Measurements from ENCODE around the gene LRRIQ3. TPM values are rescaled to one million over a fixed set of nuclear protein-coding genes. Genes with fewer than 3 reads are reported as not detected.

Gene LRRIQ3
- total and polyA plus RNA-seq, 10 of the 15 experiments (the other 5 are each of a cell fraction or from before 2014, with no cell fraction given): 1.1 to 5.1 (median 2.7) TPM

DNA sequence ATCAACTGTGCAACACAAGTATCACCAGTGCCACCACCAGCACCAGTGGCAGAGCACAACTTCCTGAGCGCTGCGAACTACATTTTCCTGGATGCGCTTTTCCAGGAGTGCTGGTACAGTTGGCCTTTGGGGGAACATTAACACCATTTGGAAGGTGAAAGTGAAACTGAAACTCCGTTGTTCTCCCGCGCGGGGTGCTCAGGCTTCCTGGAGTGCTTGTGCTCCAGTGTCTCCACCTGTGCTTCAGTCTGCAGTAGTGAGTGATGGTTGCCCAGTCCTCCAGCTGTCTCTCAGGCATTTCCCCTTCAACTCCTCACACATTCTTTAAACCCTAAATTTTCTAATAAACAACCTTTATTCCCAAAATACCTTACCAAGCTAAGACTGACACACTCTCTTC is 187.8 kb downstream of the LRRIQ3 start:
- no peak for DNase-seq (ENCODE audit: low read depth, low spot score)
- ChIA-PET RAD21 (ENCODE audit: unreplicated experiment) (no interaction called here), SMC1A (ENCODE audit: uncharacterized antibody, unreplicated experiment) (interaction anchor here (1.2 to 2.4 kb wide), 4 partner anchors 10 to 24 kb away, joined by 3 to 5 read pairs (median 4); no protein-coding TSS in a partner anchor), POLR2A (no interaction called here), CTCF (interaction anchor here (1.2 kb wide), 1 partner anchor 25 kb away, joined by 3 read pairs; no protein-coding TSS in a partner anchor)
- FAIRE-seq: no peak
- H4K20me1 ChIP-seq (ENCODE audit: control insufficient read depth, insufficient read depth): no peaks in the 10 kb centered on the region
- 47% methylated on average over 7 of the region's 7 CpGs for WGBS (ENCODE audit: insufficient coverage, insufficient replicate concordance, low lambda C conversion rate, missing lambda C conversion rate)
- in situ Hi-C loops (cut with MboI) (no loop called here), intact Hi-C loops (cut with micrococcal nuclease; ENCODE audit: unreplicated experiment) (no loop called here)
- TF ChIP-seq, protein P1, sequence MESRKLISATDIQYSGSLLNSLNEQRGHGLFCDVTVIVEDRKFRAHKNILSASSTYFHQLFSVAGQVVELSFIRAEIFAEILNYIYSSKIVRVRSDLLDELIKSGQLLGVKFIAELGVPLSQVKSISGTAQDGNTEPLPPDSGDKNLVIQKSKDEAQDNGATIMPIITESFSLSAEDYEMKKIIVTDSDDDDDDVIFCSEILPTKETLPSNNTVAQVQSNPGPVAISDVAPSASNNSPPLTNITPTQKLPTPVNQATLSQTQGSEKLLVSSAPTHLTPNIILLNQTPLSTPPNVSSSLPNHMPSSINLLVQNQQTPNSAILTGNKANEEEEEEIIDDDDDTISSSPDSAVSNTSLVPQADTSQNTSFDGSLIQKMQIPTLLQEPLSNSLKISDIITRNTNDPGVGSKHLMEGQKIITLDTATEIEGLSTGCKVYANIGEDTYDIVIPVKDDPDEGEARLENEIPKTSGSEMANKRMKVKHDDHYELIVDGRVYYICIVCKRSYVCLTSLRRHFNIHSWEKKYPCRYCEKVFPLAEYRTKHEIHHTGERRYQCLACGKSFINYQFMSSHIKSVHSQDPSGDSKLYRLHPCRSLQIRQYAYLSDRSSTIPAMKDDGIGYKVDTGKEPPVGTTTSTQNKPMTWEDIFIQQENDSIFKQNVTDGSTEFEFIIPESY (IDR thresholded peaks at IDR 0.05): no peak
- no peak for TF ChIP-seq CREB1 (IDR thresholded peaks at IDR 0.05; ENCODE audit: low read depth)
- TF ChIP-seq SP1 (IDR thresholded peaks at IDR 0.05; ENCODE audit: low read depth, low read length): no peak
- H3K27me3 ChIP-seq (replicated peaks in 1 of 2; ENCODE audit: control insufficient read depth in 2 of 2, insufficient read depth in 2 of 2, low read length in 1 of 2): no peaks in the 10 kb centered on the region
- H2AFZ ChIP-seq (ENCODE audit: control insufficient read depth, low read depth, low read length): no peak overlapping the region
- no peaks in the 10 kb centered on the region for H3K4me1 ChIP-seq (ENCODE audit: control insufficient read depth, insufficient read depth, low read length)
- no peak overlapping the region for H3K9ac ChIP-seq (ENCODE audit: control insufficient read depth, insufficient read depth, low read length)
- ATAC-seq: peak; percentile 39; the same call in 2 of the 3 replicates
- no peak overlapping the region for H3K4me2 ChIP-seq (ENCODE audit: control insufficient read depth, insufficient read depth)
- no TSS peak for BruUV-seq (replicated peaks)
- no peak overlapping the region for H3K27ac ChIP-seq (ENCODE audit: control insufficient read depth, insufficient read depth)
- no peak overlapping the region for H3K4me3 ChIP-seq
- no peaks in the 10 kb centered on the region for H3K9me3 ChIP-seq (replicated peaks; ENCODE audit: control insufficient read depth, insufficient read depth, low read length)
- H3K79me2 ChIP-seq (ENCODE audit: control insufficient read depth, insufficient read depth, low read length): no peaks in the 10 kb centered on the region
- no peaks in the 10 kb centered on the region for H3K36me3 ChIP-seq (ENCODE audit: control insufficient read depth in 2 of 2, insufficient read depth in 2 of 2, low read length in 1 of 2)

DNA sequence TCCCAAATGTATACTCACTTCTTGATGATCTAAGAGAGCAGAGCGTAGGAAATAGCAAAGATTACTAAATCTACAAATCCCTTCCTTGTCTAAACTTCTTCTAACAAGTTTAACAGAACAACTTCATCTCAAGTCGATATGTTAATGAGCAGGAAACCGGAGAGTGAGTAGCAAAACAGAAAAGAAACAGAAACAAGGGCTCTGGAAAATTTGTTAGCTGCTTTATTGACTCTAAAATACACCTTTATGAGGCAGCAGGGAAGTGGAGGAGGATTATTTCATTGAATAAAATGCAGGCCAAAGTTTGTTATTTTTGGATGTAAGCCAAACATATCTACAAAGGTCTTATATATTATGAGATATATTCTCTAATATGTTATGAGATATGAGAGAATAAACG is 192.4 kb downstream of the LRRIQ3 start:
- Histone ChIP-seq H3K36me3 (ENCODE audit: control insufficient read depth in 2 of 2, insufficient read depth in 2 of 2, low read length in 1 of 2) (no peaks in the 10 kb centered on the region), H3K4me1 (ENCODE audit: control insufficient read depth, insufficient read depth, low read length) (no peaks in the 10 kb centered on the region), H3K4me2 (ENCODE audit: control insufficient read depth, insufficient read depth) (no peak overlapping the region), H3K4me3 (no peak overlapping the region), H3K9ac (ENCODE audit: control insufficient read depth, insufficient read depth, low read length) (no peak overlapping the region), H4K20me1 (ENCODE audit: control insufficient read depth, insufficient read depth) (no peaks in the 10 kb centered on the region), H3K79me2 (ENCODE audit: control insufficient read depth, insufficient read depth, low read length) (no peaks in the 10 kb centered on the region), H2AFZ (ENCODE audit: control insufficient read depth, low read depth, low read length) (no peak overlapping the region), H3K27me3 (replicated peaks in 1 of 2; ENCODE audit: control insufficient read depth in 2 of 2, insufficient read depth in 2 of 2, low read length in 1 of 2) (no peaks in the 10 kb centered on the region), H3K27ac (ENCODE audit: control insufficient read depth, insufficient read depth) (no peak overlapping the region), H3K9me3 (replicated peaks; ENCODE audit: control insufficient read depth, insufficient read depth, low read length) (no peaks in the 10 kb centered on the region)
- FAIRE-seq: no peak
- ChIA-PET SMC1A (ENCODE audit: uncharacterized antibody, unreplicated experiment) (interaction anchor here (1.3 kb wide), 1 partner anchor 398 kb away, joined by 3 read pairs; no protein-coding TSS in a partner anchor), CTCF (no interaction called here), POLR2A (no interaction called here), RAD21 (ENCODE audit: unreplicated experiment) (interaction anchor here (1.8 kb wide), 1 partner anchor 684 kb away, joined by 4 read pairs; no protein-coding TSS in a partner anchor)
- no peak for DNase-seq (ENCODE audit: low read depth, low spot score)
- in situ Hi-C loops (cut with MboI): no loop called here
- intact Hi-C loops (cut with micrococcal nuclease; ENCODE audit: unreplicated experiment): loop anchor here (10.0 kb wide), 1 partner anchor 679 kb away; no protein-coding TSS in a partner anchor
- 0% methylated on average over 4 of the region's 4 CpGs for WGBS (ENCODE audit: insufficient coverage, insufficient replicate concordance, low lambda C conversion rate, missing lambda C conversion rate)
- no TSS peak for BruUV-seq (replicated peaks)
- no peak for ATAC-seq
- no peak for TF ChIP-seq POU2F2 (IDR thresholded peaks at IDR 0.05; ENCODE audit: borderline replicate concordance, low read depth, low read length)
- TF ChIP-seq, protein P2, sequence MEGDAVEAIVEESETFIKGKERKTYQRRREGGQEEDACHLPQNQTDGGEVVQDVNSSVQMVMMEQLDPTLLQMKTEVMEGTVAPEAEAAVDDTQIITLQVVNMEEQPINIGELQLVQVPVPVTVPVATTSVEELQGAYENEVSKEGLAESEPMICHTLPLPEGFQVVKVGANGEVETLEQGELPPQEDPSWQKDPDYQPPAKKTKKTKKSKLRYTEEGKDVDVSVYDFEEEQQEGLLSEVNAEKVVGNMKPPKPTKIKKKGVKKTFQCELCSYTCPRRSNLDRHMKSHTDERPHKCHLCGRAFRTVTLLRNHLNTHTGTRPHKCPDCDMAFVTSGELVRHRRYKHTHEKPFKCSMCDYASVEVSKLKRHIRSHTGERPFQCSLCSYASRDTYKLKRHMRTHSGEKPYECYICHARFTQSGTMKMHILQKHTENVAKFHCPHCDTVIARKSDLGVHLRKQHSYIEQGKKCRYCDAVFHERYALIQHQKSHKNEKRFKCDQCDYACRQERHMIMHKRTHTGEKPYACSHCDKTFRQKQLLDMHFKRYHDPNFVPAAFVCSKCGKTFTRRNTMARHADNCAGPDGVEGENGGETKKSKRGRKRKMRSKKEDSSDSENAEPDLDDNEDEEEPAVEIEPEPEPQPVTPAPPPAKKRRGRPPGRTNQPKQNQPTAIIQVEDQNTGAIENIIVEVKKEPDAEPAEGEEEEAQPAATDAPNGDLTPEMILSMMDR (IDR thresholded peaks at IDR 0.05 in 2 of 3, conservative IDR thresholded peaks at IDR 0.05 in 1 of 3; ENCODE audit: control insufficient read depth in 2 of 3, extremely low read depth in 1 of 3, insufficient read depth in 1 of 3, low read depth in 3 of 3, low read length in 3 of 3): no peak
- TF ChIP-seq BCL11A (IDR thresholded peaks at IDR 0.05; ENCODE audit: low read depth, low read length): no peak
- TF ChIP-seq POLR2AphosphoS2 (IDR thresholded peaks at IDR 0.05; ENCODE audit: low read depth, low read length): no peak
- TF ChIP-seq, protein P3, sequence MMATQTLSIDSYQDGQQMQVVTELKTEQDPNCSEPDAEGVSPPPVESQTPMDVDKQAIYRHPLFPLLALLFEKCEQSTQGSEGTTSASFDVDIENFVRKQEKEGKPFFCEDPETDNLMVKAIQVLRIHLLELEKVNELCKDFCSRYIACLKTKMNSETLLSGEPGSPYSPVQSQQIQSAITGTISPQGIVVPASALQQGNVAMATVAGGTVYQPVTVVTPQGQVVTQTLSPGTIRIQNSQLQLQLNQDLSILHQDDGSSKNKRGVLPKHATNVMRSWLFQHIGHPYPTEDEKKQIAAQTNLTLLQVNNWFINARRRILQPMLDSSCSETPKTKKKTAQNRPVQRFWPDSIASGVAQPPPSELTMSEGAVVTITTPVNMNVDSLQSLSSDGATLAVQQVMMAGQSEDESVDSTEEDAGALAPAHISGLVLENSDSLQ (IDR thresholded peaks at IDR 0.05): no peak
- no peak for TF ChIP-seq FOS (IDR thresholded peaks at IDR 0.05; ENCODE audit: borderline replicate concordance, extremely low read depth, insufficient read length)
- TF ChIP-seq, protein P4, sequence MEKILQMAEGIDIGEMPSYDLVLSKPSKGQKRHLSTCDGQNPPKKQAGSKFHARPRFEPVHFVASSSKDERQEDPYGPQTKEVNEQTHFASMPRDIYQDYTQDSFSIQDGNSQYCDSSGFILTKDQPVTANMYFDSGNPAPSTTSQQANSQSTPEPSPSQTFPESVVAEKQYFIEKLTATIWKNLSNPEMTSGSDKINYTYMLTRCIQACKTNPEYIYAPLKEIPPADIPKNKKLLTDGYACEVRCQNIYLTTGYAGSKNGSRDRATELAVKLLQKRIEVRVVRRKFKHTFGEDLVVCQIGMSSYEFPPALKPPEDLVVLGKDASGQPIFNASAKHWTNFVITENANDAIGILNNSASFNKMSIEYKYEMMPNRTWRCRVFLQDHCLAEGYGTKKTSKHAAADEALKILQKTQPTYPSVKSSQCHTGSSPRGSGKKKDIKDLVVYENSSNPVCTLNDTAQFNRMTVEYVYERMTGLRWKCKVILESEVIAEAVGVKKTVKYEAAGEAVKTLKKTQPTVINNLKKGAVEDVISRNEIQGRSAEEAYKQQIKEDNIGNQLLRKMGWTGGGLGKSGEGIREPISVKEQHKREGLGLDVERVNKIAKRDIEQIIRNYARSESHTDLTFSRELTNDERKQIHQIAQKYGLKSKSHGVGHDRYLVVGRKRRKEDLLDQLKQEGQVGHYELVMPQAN (conservative IDR thresholded peaks at IDR 0.05): no peak
